Epithelial cell of prostate (primary cell): Measurements from ENCODE around the gene ATP11A.

ENCODE experiments used
- DNase-seq: peaks from one replicate; pipeline ENCODE4 v3.0.0-alpha.2; 2011; ENCODE audit warnings: low read depth, low spot score
- H3K27ac ChIP-seq: fragments of 450-650 bp; 2 replicates; pipeline ENCODE4 v1.5.1; 2017; ENCODE audit warnings: mild to moderate bottlenecking

Gene ATP11A

GRCh38 chr13:112755331-112755730 is 65.5 kb downstream of the ATP11A start:
- DNase-seq: no peak
- H3K27ac ChIP-seq: no peak overlapping the region

- H3K27ac ChIP-seq: no peak overlapping the region
- DNase-seq: no peak
Measured at GRCh38 chr13:112756081-112756480, 66.2 kb downstream of the ATP11A start.

GRCh38 chr13:112756511-112756966 is 66.7 kb downstream of the ATP11A start:
- DNase-seq: no peak
- H3K27ac ChIP-seq: no peak overlapping the region

GRCh38 chr13:112756967-112757758 is 67.3 kb downstream of the ATP11A start:
- no peak for DNase-seq
- H3K27ac ChIP-seq: no peak overlapping the region

- H3K27ac ChIP-seq: no peak overlapping the region
- DNase-seq: no peak
Measured at GRCh38 chr13:112757759-112758086, 67.9 kb downstream of the ATP11A start.

GRCh38 chr13:112759053-112759452 is 69.2 kb downstream of the ATP11A start:
- H3K27ac ChIP-seq: no peak overlapping the region

GRCh38 chr13:112759827-112760226 is 70.0 kb downstream of the ATP11A start:
- no peak for DNase-seq
- H3K27ac ChIP-seq: no peak overlapping the region

More at GRCh38 chr13:112759053-112759452, 69.2 kb downstream of the ATP11A start:
- DNase-seq: no peak

GRCh38 chr13:112760435-112760834 is 70.6 kb downstream of the ATP11A start:
- no peak overlapping the region for H3K27ac ChIP-seq
- DNase-seq: peak; percentile 3

GRCh38 chr13:112760931-112761330 is 71.1 kb downstream of the ATP11A start:
- DNase-seq: no peak
- no peak overlapping the region for H3K27ac ChIP-seq

- H3K27ac ChIP-seq: no peak overlapping the region
- no peak for DNase-seq
Measured at GRCh38 chr13:112761701-112762689, 72.2 kb downstream of the ATP11A start.

GRCh38 chr13:112762690-112763080 is 72.8 kb downstream of the ATP11A start:
- H3K27ac ChIP-seq: no peak overlapping the region
- DNase-seq: no peak

- no peak overlapping the region for H3K27ac ChIP-seq
- no peak for DNase-seq
Measured at GRCh38 chr13:112764028-112764427, 74.2 kb downstream of the ATP11A start.

GRCh38 chr13:112764864-112765561 is 75.2 kb downstream of the ATP11A start:
- no peak for DNase-seq
- H3K27ac ChIP-seq: no peak overlapping the region

GRCh38 chr13:112765731-112766130 is 75.9 kb downstream of the ATP11A start:
- no peak for DNase-seq

GRCh38 chr13:112766336-112766735 is 76.5 kb downstream of the ATP11A start:
- no peak overlapping the region for H3K27ac ChIP-seq
- no peak for DNase-seq

More at GRCh38 chr13:112765731-112766130, 75.9 kb downstream of the ATP11A start:
- no peak overlapping the region for H3K27ac ChIP-seq

GRCh38 chr13:112767506-112768471 is 78.0 kb downstream of the ATP11A start:
- no peak for DNase-seq
- H3K27ac ChIP-seq: no peak overlapping the region

GRCh38 chr13:112768795-112769481 is 79.1 kb downstream of the ATP11A start:
- no peak for DNase-seq
- H3K27ac ChIP-seq: no peak overlapping the region

GRCh38 chr13:112769615-112770014 is 79.8 kb downstream of the ATP11A start:
- DNase-seq: no peak
- H3K27ac ChIP-seq: no peak overlapping the region

- no peak overlapping the region for H3K27ac ChIP-seq
- no peak for DNase-seq
Measured at GRCh38 chr13:112770504-112770903, 80.7 kb downstream of the ATP11A start.
